RWPE1 (cell line): Measurements from ENCODE around the gene INF2.

Experiments
- CTCF ChIA-PET: fragments of 350-600 bp; sonication (Branson Sonifier 250); formaldehyde crosslinking; extraction: SDS; loops from one replicate; lab custom pipeline; 2021; lab: Yijun Ruan, JAX
- POLR2A ChIA-PET: fragments of 400-600 bp; formaldehyde crosslinking; extraction: SDS; loops from one replicate; lab custom pipeline; 2020; ENCODE audit warnings: antibody characterized with exemption; ENCODE audit not compliant: low non-redundant PET; lab: Yijun Ruan, JAX
- DNase-seq: peaks from one replicate; pipeline ENCODE4 v3.0.0; 2012; ENCODE audit warnings: low spot score
- H3K27ac ChIP-seq: fragments of 450-650 bp; 2 replicates; pipeline ENCODE4 v1.5.1; 2017
- TF ChIP-seq, protein P1 (sequence below): fragments of 450-650 bp; conservative IDR thresholded peaks from 2 replicates; pipeline ENCODE4 v1.5.1; 2017; ENCODE audit warnings: low read depth, mild to moderate bottlenecking

The INF2 gene

DNA sequence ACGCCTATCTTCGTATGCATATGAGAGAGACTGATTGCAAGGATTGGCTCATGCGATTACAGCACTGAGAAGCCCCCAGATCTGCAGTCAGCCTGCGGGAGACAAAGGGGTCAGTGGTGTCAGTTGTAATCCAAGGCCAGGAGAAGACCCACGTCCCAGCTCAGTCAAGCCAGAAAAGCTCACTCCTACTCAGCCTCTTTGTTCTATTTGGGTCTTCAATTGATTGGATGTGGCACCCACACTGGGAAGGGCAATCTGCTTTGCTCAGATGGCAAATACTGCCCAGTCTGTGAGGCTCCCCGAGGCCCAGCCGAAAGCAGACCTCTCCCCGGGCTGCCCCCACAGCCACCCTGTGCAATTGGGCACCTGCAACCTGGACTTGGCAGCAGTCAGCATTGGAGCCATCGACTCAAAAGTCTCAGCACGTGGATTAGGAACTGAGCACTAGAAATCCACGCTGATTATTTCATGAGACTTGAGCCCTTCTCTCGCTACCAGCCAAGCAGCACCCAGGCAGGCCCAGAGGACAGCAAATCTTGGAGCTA lies 45.3 kb upstream of the INF2 start:
- TF ChIP-seq, protein P1, sequence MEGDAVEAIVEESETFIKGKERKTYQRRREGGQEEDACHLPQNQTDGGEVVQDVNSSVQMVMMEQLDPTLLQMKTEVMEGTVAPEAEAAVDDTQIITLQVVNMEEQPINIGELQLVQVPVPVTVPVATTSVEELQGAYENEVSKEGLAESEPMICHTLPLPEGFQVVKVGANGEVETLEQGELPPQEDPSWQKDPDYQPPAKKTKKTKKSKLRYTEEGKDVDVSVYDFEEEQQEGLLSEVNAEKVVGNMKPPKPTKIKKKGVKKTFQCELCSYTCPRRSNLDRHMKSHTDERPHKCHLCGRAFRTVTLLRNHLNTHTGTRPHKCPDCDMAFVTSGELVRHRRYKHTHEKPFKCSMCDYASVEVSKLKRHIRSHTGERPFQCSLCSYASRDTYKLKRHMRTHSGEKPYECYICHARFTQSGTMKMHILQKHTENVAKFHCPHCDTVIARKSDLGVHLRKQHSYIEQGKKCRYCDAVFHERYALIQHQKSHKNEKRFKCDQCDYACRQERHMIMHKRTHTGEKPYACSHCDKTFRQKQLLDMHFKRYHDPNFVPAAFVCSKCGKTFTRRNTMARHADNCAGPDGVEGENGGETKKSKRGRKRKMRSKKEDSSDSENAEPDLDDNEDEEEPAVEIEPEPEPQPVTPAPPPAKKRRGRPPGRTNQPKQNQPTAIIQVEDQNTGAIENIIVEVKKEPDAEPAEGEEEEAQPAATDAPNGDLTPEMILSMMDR, result no peak
- ChIA-PET CTCF (no interaction called here), POLR2A (no interaction called here)
- no peak overlapping the region for H3K27ac ChIP-seq
- no peak for DNase-seq

DNA sequence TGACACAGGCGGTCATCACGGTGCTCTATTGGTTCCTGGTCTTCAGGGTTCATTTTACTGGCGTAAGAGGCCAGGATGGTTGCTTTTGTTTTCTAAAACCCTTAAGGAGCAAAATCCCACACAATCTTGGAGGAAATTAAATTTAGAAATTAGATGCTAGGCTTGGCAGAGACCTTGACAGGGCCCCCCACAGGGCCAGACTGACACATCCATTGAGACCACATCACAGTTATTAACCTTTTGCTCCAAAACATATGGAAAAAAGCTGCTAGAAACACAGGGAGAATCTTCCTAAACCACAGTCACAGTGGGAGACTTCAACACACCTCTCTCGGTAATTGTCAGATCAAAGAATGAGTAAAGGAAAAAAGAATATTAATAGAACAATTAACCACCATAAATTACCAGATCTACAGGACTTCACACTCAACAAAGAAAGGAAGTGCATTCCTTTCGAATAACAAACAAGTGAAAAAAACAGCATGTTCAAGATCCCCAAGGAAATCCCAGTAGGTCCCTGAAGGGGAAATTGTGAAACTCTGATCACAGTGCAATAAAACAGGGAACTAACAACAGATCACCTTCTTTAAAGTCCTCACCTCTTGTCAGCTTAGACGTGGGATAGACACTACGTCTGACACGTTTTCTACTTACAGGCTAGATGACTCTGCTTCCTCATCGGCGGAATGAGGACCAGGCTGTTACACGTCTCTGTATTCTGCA lies 44.6 kb upstream of the INF2 start:
- TF ChIP-seq, protein P1, result no peak
- no peak for DNase-seq
- ChIA-PET CTCF (interaction anchor here (0.6 kb wide), 1 partner anchor 46 kb away, joined by 4 read pairs; no protein-coding TSS in a partner anchor), POLR2A (no interaction called here)
- H3K27ac ChIP-seq, result no peak overlapping the region

DNA sequence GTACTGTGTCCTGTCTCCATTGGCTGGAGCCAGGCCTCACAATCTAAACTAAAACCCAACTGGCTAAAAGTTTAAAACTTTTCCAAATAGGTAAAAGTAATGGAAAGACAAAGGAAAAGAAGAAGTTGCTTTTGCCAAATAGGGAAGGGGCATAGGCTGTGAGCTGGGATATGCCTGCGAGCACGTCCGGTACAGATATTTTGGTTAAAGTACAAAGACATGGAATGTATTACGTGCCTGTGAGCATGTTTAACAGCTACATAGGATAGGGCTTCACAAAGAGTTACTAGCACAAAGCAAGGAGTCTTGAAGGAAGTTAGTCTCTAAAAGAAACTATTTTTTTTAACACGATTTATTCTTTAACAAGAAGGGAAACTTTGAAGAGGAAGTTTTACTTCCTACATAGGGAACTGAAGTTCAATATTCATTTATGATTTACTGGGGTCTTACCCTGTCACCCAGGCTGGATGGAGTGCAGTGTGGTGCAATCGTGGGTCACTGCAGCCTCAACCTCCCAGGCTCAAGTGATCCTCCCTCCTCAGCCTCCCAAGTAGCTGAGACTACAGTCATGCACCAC lies 41.9 kb upstream of the INF2 start:
- TF ChIP-seq, protein P1, result no peak
- ChIA-PET POLR2A (no interaction called here), CTCF (interaction anchor here (0.9 kb wide), 1 partner anchor 91 kb away, joined by 4 read pairs; no protein-coding TSS in a partner anchor)
- no peak for DNase-seq
- H3K27ac ChIP-seq, result no peak overlapping the region

DNA sequence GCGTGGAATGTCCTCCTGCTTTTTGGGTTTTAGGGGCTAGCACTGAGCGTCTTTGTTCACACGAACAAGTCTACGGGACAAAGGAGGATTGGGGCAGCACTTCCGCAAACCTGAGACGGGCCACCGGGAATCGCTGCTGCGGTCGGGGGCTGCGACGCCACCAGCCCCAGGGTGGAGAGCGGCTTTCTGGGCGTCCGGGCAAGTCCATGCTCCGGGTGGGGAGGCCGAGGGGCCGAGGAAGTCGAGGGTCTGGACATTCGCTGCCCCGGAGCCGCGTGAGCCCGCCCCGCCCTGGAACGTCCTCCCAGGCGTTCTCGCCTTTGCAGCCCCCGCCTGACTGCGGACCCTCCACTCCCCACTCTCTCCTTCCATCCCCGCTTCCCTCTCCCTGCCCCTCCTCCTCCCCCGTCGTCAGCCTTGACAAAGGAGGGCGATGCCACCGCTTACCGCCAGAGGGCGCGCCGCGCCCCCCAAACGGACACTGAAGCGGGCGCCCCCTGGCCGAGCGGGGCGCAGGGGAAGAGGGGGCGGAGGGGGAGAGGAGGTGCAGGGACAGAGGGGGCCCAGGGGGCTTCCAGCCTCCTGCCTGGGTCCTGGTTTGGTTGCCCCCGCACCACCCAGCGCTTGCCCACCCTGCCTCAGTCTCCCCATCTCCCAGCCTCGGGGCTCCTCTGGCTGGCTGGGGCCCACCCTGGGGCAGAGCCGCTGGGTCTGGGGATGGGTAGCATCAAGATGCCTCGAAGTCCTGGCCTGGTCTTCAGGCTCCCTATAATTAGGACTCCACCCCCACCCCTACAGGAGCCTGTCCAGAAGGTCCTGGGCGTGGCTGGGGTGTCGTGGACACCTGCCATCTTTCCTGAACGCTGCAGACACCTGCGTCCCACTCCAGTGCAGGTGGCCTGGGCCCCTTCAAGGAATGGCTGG lies 39.1 kb upstream of the INF2 start:
- CTCF ChIA-PET, result interaction anchor here (1.1 kb wide), 1 partner anchor 10 kb away, joined by 3 read pairs; no protein-coding TSS in a partner anchor
- TF ChIP-seq, protein P1, result peak; percentile 97
- H3K27ac ChIP-seq, result peak overlapping the region; percentile 37
- DNase-seq, result peak; percentile 73
- POLR2A ChIA-PET, result no interaction called here

DNA sequence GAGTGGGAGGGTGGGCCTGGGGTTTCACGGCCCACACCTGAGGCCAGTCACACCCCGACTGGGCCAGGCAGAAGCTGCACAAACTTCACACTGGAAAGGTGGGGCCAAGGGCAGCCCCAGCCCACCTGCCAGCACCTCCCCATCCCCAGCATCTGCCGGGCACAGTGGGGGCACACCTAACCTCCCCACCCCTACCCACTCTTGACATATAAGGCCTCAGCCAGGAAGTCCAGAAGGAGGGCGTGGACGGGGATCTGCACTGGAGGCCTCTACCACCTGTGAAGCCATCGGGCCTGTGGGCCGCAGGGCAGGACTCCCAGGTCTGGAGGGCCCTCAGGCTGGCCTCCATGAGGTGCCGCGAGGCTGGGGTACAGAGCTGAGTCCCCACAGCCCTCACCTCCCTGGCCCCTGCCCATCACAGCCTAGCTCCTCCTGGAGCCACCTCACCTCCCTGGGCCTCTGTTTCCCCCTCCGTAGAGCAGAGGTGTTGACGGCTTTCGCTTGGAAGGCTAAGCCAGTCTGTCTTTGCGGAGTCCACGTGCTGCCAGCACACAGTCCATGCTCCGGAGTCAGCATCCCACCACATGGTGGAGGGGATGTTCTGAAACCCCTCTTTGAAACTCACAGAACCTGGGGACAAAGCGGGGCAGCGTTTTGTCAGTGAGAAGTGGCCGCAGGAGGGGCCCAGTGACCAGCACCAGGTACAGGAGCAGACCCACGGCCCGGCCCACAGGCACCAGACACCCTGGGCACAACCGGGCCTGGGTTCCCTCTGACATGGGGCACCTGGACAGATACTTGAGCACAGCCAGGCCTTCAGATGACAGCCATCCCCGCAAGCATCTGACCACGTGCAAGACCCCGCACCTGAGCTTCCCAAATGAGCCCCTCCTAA lies 38.2 kb upstream of the INF2 start:
- peak overlapping the region; percentile 37 for H3K27ac ChIP-seq
- DNase-seq, result no peak
- TF ChIP-seq, protein P1, result no peak
- CTCF ChIA-PET, result interaction anchor here (1.0 to 1.1 kb wide), 2 partner anchors 9 to 29 kb away, joined by 3 read pairs; no protein-coding TSS in a partner anchor
- POLR2A ChIA-PET, result interaction anchor here (0.5 kb wide), 1 partner anchor 79 kb away, joined by 3 read pairs; no protein-coding TSS in a partner anchor
